ENCODE data around the gene ALDH16A1. TPM values are rescaled to one million over a fixed set of nuclear protein-coding genes. Genes with fewer than 3 reads are reported as not detected.

ALDH16A1 gene
- total RNA-seq, 4 donors from 2014 or later, result 33.9 to 70.5 (median 63.5) TPM

- Histone ChIP-seq H3K4me3 (peak overlapping the region; percentile 79 to 98 (median 96)), H3K27ac (peak overlapping the region; percentile 82 to 93 (median 89)), H3K9me3 (no peaks in the 10 kb centered on the region), H3K27me3 (no peaks in the 10 kb centered on the region), H3K36me3 (peaks cover 7 to 56% (median 27%) of the 10 kb centered on the region in 3 donors), H3K4me1 (peaks cover 0 to 34% (median 20%) of the 10 kb centered on the region in 4 donors)
- 1 to 2% methylated on average over 26 of the region's 26 CpGs for WGBS, 2 donors
- DNase-seq (ENCODE audit: low spot score in 2 of 2), result no peak
- no peak for TF ChIP-seq POLR2A (IDR thresholded peaks at IDR 0.05)
- TF ChIP-seq, protein P1, sequence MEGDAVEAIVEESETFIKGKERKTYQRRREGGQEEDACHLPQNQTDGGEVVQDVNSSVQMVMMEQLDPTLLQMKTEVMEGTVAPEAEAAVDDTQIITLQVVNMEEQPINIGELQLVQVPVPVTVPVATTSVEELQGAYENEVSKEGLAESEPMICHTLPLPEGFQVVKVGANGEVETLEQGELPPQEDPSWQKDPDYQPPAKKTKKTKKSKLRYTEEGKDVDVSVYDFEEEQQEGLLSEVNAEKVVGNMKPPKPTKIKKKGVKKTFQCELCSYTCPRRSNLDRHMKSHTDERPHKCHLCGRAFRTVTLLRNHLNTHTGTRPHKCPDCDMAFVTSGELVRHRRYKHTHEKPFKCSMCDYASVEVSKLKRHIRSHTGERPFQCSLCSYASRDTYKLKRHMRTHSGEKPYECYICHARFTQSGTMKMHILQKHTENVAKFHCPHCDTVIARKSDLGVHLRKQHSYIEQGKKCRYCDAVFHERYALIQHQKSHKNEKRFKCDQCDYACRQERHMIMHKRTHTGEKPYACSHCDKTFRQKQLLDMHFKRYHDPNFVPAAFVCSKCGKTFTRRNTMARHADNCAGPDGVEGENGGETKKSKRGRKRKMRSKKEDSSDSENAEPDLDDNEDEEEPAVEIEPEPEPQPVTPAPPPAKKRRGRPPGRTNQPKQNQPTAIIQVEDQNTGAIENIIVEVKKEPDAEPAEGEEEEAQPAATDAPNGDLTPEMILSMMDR (IDR thresholded peaks at IDR 0.05), result no peak
- TF ChIP-seq EP300 (IDR thresholded peaks at IDR 0.05), result no peak
Observed at GRCh38 chr19:49488046-49488862, 35.2 kb downstream of the ALDH16A1 start.

DNA sequence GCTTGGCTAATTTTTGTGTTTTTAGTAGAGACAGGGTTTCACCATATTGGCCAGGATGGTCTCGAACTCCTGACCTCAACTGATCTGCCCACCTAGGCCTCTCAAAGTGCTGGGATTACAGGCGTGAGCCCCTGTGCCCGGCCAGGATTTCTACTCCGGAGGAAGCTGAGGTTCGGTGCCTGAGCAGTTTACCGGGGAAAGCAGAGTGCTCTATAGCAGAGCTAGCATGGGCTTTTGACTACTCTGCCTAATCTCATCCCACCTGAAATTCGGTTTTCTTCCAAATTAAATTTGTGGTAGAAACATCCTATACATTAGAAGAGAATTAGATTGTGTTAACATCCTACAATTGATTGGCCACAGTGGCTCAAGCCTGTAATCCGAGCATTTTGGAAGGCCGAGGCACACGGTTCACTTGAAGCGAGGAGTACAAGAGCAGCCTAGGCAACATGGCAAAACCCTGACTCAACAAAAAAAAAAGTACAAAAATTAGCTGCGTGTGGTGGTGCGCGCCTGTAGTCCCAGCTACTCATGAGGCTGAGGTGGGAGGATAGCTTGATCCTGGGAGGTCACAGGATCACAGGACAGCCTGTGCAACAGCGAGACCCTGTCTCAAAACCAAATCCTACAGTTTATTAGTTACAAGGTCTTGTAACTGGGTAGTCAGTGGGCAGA lies 36.0 kb downstream of the ALDH16A1 start:
- TF ChIP-seq EP300 (IDR thresholded peaks at IDR 0.05), result no peak
- TF ChIP-seq POLR2A (IDR thresholded peaks at IDR 0.05), result no peak
- TF ChIP-seq, protein P1 (IDR thresholded peaks at IDR 0.05), result no peak
- Histone ChIP-seq H3K4me3 (peak overlapping the region; percentile 79 to 98 (median 96)), H3K9me3 (no peaks in the 10 kb centered on the region), H3K27me3 (no peaks in the 10 kb centered on the region), H3K36me3 (peaks cover 7 to 54% (median 27%) of the 10 kb centered on the region in 3 donors), H3K27ac (peak overlapping the region in 3 of 4 donors; percentile 82 to 93 (median 91)), H3K4me1 (peaks cover 0 to 34% (median 20%) of the 10 kb centered on the region in 4 donors)
- WGBS, 2 donors, result 27 to 28% methylated on average over 15 of the region's 15 CpGs
- DNase-seq (ENCODE audit: low spot score in 2 of 2), result no peak

DNA sequence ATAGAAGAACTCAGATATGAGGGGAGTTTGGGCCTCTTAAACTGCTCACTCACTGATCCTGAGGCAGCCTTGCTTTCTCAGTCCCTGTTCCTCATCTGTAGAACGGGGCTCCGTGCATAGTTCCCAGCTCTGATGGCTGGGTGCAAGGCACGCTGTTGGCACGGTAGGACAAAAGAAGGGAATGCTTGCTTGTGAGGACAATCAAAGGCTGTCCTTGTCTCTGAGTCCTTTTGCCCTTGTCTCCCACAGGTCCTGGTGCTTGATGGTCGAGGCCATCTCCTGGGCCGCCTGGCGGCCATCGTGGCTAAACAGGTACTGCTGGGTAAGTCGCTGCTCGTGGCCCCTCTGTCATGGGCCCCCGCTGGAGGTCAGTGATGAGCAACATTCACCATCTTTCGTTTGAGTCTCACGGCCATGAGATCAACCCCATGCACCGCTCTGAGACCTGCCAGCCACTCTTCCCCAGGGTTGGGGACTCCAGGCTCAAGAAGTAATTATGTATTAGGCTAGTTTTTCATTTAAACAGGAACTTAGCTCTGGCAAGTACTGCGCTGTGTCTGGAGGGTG lies 36.7 kb downstream of the ALDH16A1 start:
- 65% methylated on average over 15 of the region's 15 CpGs for WGBS, 2 donors
- Histone ChIP-seq H3K27me3 (no peaks in the 10 kb centered on the region), H3K9me3 (no peaks in the 10 kb centered on the region), H3K36me3 (peaks cover 7 to 52% (median 27%) of the 10 kb centered on the region in 3 donors), H3K4me3 (peak overlapping the region in 3 of 4 donors; percentile 79 to 97 (median 96)), H3K4me1 (peaks cover 0 to 34% (median 20%) of the 10 kb centered on the region in 4 donors), H3K27ac (peak overlapping the region in 3 of 4 donors; percentile 82 to 93 (median 91))
- TF ChIP-seq EP300 (IDR thresholded peaks at IDR 0.05) (no peak), POLR2A (IDR thresholded peaks at IDR 0.05) (no peak)
- TF ChIP-seq, protein P1 (IDR thresholded peaks at IDR 0.05), result no peak
- DNase-seq (ENCODE audit: low spot score in 2 of 2), result no peak

DNA sequence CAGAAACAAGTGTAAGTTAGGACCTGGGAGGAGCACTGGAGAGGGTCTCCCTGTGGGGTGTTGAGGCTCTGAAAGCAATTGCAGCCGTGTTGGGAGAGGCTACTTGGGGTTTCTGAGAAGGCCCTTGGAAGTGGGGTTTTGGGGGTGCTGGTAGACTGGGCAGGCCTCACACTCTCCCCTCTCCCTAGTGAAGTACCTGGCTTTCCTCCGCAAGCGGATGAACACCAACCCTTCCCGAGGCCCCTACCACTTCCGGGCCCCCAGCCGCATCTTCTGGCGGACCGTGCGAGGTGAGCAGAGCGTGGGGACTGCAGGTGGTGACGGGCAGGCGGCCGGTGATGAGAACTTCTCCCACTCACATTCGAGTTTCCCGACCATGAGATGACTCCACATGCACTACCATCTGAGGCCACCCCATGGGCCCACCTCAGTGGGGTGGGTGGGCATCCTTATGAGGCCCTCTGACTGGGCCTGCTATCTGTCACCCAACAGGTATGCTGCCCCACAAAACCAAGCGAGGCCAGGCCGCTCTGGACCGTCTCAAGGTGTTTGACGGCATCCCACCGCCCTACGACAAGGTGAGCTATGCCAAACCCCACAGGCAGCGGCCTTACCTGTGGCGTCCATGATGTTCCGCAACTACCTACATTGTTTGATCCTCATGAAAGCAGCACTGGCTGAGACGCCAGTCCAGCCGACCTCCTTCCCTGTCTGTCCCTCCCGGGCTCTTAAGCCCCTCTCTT lies 37.4 kb downstream of the ALDH16A1 start:
- Histone ChIP-seq H3K27ac (peak overlapping the region in 3 of 4 donors; percentile 20 to 93 (median 82)), H3K27me3 (no peaks in the 10 kb centered on the region), H3K9me3 (no peaks in the 10 kb centered on the region), H3K4me1 (peaks cover 0 to 40% (median 20%) of the 10 kb centered on the region in 4 donors), H3K4me3 (no peak overlapping the region), H3K36me3 (peaks cover 7 to 46% (median 27%) of the 10 kb centered on the region in 3 donors)
- no peak for DNase-seq (ENCODE audit: low spot score in 2 of 2)
- 88 to 90% methylated on average over 17 to 27 of the region's 27 CpGs for WGBS, 2 donors
- no peak for TF ChIP-seq POLR2A (IDR thresholded peaks at IDR 0.05)
- TF ChIP-seq, protein P1 (IDR thresholded peaks at IDR 0.05), result no peak
- no peak for TF ChIP-seq EP300 (IDR thresholded peaks at IDR 0.05)
